Neutrophil (primary cell): Measurements from ENCODE around the gene GRIK3.
"Not testable (repeated sequence)": the region's sequence is repeated elsewhere in the genome, so short reads cannot be mapped to it uniquely, and the experiment has no call there.

Source experiments
- H3K27ac ChIP-seq: fragments of 200-600 bp; sonication (generic); 2 replicates; pipeline ENCODE4 v1.5.1; 2016; ENCODE audit warnings: mild to moderate bottlenecking, moderate library complexity
- H3K27me3 ChIP-seq: fragments of 200-600 bp; sonication (generic); 2 replicates; pipeline ENCODE4 v1.6.0; 2016; ENCODE audit warnings: mild to moderate bottlenecking
- H3K36me3 ChIP-seq: fragments of 200-600 bp; sonication (generic); 2 replicates; pipeline ENCODE4 v1.5.1; 2017
- H3K4me1 ChIP-seq, 2 experiments: fragments of 200-600 bp in 1 of 2; sonication (generic) in 1 of 2; 1 replicate in 1 of 2; 2 replicates in 1 of 2; pipeline versions ENCODE4 v1.5.1 to v1.6.1; 2013 to 2016; ENCODE audit warnings: low read depth in 1 of 2, low read length in 1 of 2, mild to moderate bottlenecking in 1 of 2, moderate library complexity in 1 of 2; ENCODE audit not compliant: control insufficient read depth in 1 of 2, insufficient read depth in 1 of 2
- H3K4me3 ChIP-seq, 2 experiments: fragments of 200-600 bp in 1 of 2; sonication (generic) in 1 of 2; 1 replicate in 1 of 2; 2 replicates in 1 of 2; pipeline ENCODE4 v1.5.1; 2013 to 2016; ENCODE audit warnings: low read depth in 1 of 2, low read length in 1 of 2, mild to moderate bottlenecking in 1 of 2, moderate library complexity in 1 of 2
- H3K9me3 ChIP-seq: fragments of 200-600 bp; sonication (generic); 2 replicates; pipeline ENCODE4 v1.5.1; 2016
- TF ChIP-seq, protein P1 (sequence below): fragments of 200-600 bp; sonication (generic); IDR thresholded peaks from 2 replicates; pipeline ENCODE4 v1.5.1; 2016; ENCODE audit warnings: antibody characterized with exemption

GRIK3 gene

GRCh38 chr1:36772647-36773495 is 261.4 kb downstream of the GRIK3 start:
- H3K4me3 ChIP-seq: no peak overlapping the region
- H3K9me3 ChIP-seq: no peaks in the 10 kb centered on the region
- no peaks in the 10 kb centered on the region for H3K4me1 ChIP-seq
- no peaks in the 10 kb centered on the region for H3K36me3 ChIP-seq
- TF ChIP-seq, protein P1, sequence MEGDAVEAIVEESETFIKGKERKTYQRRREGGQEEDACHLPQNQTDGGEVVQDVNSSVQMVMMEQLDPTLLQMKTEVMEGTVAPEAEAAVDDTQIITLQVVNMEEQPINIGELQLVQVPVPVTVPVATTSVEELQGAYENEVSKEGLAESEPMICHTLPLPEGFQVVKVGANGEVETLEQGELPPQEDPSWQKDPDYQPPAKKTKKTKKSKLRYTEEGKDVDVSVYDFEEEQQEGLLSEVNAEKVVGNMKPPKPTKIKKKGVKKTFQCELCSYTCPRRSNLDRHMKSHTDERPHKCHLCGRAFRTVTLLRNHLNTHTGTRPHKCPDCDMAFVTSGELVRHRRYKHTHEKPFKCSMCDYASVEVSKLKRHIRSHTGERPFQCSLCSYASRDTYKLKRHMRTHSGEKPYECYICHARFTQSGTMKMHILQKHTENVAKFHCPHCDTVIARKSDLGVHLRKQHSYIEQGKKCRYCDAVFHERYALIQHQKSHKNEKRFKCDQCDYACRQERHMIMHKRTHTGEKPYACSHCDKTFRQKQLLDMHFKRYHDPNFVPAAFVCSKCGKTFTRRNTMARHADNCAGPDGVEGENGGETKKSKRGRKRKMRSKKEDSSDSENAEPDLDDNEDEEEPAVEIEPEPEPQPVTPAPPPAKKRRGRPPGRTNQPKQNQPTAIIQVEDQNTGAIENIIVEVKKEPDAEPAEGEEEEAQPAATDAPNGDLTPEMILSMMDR: no peak
- peaks cover 98% of the 10 kb centered on the region for H3K27me3 ChIP-seq
- H3K27ac ChIP-seq: no peak overlapping the region

DNA sequence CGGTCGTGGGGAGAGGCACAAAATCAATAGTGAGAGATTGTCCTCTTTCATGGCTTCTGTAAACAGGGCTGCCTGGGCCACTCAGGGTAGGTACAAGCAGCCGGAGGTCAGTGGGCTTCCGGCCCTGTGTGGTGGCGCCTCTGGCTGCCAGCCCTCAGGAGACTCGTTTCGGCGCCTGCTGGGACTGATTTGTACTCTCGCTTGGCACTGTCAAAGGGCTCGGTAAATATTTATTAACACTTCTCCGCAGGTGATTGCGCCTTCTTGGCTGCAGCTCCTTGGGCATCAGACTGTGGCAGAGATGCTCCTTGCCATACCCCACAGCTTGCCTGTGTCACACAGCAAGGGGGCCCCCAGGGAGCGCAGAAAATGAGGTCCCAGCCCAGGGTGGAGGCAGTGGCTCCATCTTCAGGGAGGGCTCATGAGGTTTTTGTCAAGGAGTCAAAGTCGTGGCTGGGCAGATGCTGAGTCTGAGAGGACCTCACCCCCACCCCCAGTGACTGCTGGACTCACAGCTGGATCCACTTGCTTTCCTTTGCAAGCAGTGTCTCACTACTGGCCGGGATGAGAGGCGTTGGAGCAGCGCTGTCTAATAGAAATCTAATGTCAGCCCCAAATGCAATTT is 262.5 kb downstream of the GRIK3 start:
- Histone ChIP-seq H3K36me3 (no peaks in the 10 kb centered on the region), H3K27me3 (peaks cover 87% of the 10 kb centered on the region), H3K27ac (no peak overlapping the region), H3K9me3 (no peaks in the 10 kb centered on the region), H3K4me1 (no peaks in the 10 kb centered on the region), H3K4me3 (no peak overlapping the region)
- TF ChIP-seq, protein P1: no peak

DNA sequence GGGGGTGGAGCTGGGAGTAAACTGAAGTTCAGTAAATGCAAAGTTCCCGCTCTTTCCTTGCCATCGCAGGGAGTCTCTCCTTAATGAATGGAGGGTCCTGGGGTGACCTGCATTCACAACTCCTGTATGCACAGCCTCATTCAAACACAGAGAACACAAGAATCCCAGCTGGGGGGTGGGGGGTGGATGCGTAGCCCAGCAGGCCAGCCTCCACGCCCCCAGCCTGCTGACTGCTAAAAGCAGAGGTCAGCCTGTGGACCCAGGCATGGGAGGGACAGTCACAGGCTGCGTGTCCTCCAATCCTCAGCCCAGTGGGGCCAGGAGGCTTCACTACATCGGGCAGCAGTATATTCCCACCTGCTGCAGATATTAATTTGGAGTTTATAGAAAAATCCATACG is 263.1 kb downstream of the GRIK3 start:
- Histone ChIP-seq H3K36me3 (no peaks in the 10 kb centered on the region), H3K27me3 (peaks cover 86% of the 10 kb centered on the region), H3K9me3 (no peaks in the 10 kb centered on the region), H3K4me1 (no peaks in the 10 kb centered on the region), H3K27ac (no peak overlapping the region), H3K4me3 (no peak overlapping the region)
- TF ChIP-seq, protein P1: no peak

DNA sequence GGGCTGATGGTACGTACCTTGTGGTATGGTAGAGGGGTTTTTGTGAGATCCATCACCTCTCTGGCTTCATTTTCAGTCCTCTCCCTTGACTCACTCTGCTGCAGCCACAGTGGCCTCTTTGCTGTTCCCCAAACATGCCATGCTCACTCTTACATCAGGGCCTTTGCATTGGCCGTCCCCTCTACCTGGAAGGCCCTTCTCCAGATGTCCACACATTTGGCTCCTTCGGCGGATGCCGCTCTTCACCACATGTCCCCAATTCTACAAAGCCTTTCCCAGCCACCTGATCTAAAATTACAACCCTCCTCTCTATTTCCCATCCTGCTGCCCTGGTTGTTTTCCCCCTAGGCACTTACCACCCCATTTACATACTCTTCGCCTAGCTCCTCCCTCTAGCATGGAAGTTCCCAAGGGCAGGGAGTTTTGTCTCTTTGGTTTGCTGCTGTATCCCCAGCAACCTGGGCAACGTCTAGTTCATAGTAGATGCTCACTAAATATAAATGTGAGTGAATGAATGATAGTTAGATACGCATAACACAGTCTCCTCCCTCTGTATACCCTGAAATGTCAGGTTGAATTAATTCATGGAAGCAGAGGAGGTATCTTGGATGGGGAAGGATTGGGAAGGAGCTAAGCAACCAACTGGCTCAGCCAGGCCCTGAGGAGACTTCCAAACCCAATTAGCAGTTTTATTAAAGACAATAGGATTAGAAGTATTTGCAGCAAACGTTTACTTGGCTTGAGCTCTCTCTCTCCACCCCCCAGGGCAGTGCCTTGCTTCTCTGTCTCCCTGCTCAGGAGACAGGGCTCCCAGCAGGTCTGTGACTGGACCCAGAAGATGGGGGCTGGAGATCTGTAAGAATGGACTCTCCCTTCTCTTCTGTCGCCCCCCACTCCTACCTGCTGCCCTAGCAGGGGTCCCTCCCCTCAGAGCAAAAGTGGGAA is 264.2 kb downstream of the GRIK3 start:
- no peaks in the 10 kb centered on the region for H3K36me3 ChIP-seq
- no peak overlapping the region for H3K4me3 ChIP-seq
- H3K27ac ChIP-seq: no peak overlapping the region
- H3K27me3 ChIP-seq: peaks cover 86% of the 10 kb centered on the region
- H3K9me3 ChIP-seq: no peaks in the 10 kb centered on the region
- TF ChIP-seq, protein P1: no peak
- no peaks in the 10 kb centered on the region for H3K4me1 ChIP-seq

DNA sequence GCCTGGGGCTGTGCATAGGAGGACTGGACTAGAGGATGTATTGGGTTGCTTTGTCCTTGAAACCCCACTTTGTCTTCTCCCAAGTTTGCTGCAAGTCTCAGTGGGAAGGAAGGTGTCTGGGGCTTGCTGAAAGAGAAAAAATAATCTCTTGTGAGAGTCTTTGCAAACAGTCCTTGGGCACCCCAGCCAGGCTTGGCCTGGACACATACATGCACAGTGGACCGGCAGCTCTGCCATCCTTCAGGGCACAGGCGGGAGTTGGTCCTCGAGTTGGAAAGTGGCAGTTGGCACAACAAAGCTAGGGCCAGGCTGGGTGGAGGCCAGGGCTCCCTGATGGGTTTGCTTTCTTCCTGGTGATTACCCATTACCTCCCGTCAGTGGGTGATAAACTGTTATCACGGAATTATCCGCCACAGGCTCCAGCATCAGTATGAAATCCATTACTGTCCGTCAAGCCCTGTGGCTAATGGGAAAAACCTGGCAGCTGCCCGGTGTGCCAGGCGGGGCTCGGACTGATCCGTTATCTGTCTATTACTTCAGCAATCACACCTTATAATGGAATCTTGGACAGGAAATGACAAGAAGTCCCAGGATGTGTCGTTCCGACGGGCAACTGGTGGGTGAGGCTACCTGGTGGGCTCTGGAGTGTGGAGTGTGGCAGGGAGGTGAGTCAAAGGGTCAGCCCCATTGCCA is 265.7 kb downstream of the GRIK3 start:
- no peaks in the 10 kb centered on the region for H3K36me3 ChIP-seq
- no peak overlapping the region for H3K27ac ChIP-seq
- TF ChIP-seq, protein P1: no peak
- H3K27me3 ChIP-seq: peaks cover 83% of the 10 kb centered on the region
- H3K4me3 ChIP-seq: no peak overlapping the region
- no peaks in the 10 kb centered on the region for H3K9me3 ChIP-seq
- no peaks in the 10 kb centered on the region for H3K4me1 ChIP-seq

DNA sequence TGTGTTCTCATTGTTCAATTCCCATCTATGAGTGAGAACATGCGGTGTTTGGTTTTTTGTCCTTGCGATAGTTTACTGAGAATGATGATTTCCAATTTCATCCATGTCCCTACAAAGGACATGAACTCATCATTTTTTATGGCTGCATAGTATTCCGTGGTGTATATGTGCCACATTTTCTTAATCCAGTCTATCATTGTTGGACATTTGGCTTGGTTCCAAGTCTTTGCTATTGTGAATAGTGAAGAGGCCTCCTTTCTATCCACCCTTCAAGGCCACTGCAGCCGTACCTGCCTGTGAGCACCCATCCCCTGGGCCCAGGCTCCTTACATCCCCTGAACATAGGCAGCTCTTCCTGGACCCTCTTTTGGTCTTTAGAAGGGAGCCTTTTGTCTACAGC is 266.9 kb downstream of the GRIK3 start:
- not testable (repeated sequence) for H3K36me3 ChIP-seq, H3K4me3 ChIP-seq, H3K9me3 ChIP-seq, H3K4me1 ChIP-seq, H3K27ac ChIP-seq
- H3K27me3 ChIP-seq: peaks cover 71% of the 10 kb centered on the region
